Kidney capillary endothelial cell (primary cell): ENCODE measurements around the gene PATL2.
A peak's percentile ranks its signal among the peaks of the same experiment; 100 is the strongest.
"Not testable (repeated sequence)": the region's sequence is repeated elsewhere in the genome, so short reads cannot be mapped to it uniquely, and the experiment has no call there.

ENCODE experiments used
- DNase-seq: peaks from one replicate; pipeline ENCODE4 v3.0.0-alpha.2; 2018; ENCODE audit warnings: low spot score

The PATL2 gene

GRCh38 chr15:44711096-44711742, at the start of gene PATL2, which contains the start of gene B2M:
Gene PATL2 (minus strand): TSS chr15:44711323. CDS start chr15:44676490, 34,833 bp downstream.
Gene B2M (plus strand): TSS chr15:44711517. CDS start chr15:44711547, 30 bp downstream.
- peak; percentile 95 for DNase-seq

DNA sequence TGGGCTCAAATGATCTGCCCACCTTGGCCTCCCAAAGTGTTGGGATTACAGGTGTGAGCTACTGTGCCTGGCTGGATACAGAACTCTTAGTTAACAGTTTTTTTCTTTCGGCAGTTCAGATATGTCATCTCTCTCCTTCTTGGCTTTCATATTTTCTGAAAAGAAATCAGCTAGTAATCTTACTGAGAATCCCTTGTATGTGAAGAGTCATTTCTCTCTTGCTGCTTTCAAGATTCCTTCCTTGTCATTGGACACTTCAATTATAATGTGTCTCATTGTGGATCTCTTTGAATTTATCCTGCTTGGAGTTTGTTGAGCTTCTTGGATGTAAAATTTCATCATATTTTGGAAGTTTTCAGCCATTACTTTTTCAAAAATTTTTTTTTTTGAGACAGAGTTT, 42.2 kb upstream of the PATL2 start:
- no peak for DNase-seq

- DNase-seq: not testable (repeated sequence)
Observed at GRCh38 chr15:44743454-44743853, 32.3 kb upstream of the PATL2 start.

DNA sequence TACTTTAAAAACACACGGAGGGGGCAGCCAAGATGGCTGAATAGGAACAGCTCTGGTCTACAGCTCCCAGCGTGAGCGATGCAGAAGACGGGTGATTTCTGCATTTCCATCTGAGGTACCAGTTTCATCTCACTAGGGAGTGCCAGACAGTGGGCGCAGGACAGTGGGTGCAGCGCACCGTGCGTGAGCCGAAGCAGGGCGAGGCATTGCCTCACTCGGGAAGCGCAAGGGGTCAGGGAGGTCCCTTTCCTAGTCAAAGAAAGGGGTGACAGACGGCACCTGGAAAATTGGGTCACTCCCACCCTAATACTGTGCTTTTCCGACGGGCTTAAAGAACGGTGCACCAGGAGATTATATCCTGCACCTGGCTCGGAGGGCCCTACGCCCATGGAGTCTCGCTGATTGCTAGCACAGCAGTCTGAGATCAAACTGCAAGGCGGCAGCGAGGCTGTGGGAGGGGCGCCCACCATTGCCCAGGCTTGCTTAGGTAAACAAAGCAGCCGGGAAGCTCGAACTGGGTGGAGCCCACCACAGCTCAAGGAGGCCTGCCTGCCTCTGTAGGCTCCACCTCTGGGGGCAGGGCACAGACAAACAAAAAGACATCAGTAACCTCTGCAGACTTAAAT, 28.2 kb upstream of the PATL2 start:
- not testable (repeated sequence) for DNase-seq

DNA sequence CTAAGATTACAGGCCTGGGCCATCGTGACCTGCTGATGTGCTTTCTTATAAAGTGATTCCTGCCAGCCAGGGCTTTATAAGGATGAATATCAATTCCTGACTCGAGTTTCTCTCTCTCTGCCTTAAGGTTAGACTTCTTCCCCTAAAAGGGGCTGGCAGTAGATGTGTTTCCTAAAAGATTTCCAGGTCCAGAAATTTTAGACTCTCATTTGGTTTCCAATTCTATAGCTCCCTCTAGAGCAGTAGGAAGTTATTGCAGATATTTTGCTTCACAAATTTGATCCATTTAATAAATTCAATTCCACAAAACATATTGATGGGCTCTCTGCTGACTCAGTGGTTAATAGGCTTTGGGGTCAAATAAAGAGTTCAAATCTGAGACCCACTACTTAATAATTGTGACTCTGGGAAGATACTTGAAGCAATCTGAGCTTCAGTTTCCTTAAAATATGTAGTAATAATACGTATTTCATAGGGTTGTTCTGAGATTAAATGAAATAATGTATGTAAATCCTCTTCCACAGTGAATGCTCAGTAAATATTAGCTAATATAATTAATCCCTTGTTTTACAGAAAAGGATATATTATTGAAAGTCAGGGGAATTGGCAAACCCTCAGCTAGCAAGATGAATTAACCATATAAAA, 27.3 kb upstream of the PATL2 start:
- peak; percentile 29 for DNase-seq

- DNase-seq: no peak
Observed at GRCh38 chr15:44736181-44736765, 25.1 kb upstream of the PATL2 start, which contains the start of gene TRIM69. Gene TRIM69 (plus strand): TSS chr15:44736528. CDS start chr15:44736705, 177 bp downstream.

GRCh38 chr15:44735482-44736180, 24.5 kb upstream of the PATL2 start:
- DNase-seq: no peak

DNA sequence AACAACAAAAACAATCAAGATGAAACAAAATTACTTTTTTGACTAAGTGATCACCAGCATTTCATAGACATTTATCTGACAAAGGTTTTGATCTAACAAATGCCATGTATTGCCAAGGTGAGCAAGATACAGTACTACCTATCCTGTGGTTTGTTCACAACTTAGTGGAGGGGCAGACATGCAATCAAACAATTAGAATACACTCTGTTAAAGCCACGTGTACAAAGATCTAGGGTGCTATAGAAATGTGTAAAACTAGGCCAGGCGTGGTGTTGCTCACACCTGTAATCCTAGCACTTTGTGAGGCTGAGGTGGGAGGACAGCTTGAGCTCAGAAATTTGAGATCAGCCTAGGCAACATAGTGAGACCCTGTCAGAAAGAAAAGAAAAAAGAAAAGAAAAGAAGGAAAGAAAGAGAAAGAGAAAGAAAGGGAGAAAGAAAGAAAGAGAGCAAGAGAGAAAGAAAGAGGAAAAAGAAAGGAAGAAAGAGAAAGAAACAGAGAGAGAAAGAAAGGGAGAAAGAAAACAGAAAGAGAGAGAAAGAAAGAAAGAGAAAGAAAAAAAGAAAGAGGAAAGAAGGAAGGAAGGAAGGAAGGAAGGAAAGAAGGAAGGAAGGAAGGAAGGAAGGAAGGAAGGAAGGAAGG, 23.8 kb upstream of the PATL2 start:
- no peak for DNase-seq

DNA sequence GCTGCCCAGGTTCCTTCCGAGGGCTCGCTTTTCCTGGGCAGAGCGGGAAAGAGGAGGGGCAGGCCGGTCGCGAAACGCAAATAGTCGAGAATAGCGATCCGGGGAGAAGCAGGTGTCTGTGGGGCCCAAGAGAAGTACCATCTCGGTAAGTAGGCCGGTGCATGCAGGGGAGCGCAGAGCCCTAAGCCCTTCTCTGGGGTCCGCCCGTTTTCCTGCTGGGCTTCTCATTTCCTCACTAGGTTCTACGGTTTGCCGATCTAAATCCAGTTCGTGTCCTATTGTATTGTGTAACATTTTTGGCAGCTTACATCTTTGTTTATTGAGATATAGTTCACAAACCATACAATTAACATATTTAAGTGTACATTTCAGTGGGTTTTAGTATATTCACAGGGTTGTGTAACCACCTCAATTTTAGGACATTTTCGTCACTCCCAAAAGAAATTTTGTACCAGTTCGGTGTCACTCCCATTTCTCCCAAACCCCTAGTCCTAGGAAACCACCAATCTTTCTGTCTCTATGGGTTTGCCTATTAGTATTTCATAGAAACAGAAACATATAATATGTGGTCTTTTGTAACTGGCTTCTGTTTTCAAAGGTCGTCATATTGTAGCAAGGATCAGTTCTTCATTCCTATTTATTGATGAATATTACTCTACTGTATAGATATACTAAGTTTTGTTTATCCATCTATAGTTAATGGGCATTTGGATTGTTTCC, 18.4 kb upstream of the PATL2 start:
- DNase-seq: peak; percentile 17

- DNase-seq: peak; percentile 98
Observed at GRCh38 chr15:44728576-44729407, 17.7 kb upstream of the PATL2 start.

DNA sequence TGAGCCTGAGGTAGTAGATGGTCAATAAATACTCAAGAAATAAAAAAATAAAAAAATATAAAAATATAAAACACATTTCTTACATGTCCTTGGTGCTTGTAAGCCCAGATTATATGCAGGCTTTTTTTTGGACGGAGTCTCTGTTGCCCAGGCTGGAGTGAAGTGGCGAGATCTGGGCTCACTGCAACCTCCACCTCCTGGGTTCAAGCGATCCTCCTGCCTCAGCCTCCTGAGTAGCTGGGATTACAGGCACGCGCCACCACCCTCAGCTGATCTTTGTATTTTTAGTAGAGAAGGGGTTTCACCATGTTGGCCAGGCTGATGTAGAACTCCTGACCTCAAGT, 17.1 kb upstream of the PATL2 start:
- DNase-seq: not testable (repeated sequence)

DNA sequence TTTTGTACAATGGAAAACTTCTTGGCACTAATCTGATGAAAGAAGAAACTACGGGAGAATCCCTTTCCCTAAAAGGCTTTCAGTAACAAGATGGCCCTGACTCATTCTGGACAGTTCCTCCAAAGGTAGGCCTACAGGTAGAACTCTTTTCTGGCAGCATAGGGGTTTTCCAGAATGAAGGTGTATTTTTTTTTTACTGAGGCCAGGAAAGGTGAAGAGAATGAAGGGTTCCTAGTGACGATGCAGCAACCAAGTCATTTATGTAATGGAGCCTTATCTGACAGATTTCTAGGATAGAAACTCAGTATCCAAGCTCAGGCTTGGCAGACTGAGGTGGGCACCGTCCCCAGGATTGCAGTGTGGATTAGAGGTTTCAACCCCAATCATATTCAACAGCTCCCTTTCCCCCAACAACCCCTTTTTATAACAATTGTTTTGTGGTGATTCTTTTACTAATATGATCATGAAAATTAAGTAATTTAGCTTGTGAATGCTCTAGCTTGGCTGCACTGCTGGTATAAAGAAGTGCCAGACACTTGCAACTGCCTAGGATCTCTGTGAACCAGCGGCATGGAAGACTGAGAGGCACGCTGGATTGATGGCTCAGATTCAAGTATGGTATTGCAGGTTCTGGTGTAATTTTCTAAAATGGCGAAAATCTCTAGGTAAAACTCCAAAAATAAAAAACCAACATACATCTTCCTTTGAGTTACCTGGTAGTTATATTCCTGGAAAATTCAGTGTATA, 16.5 kb upstream of the PATL2 start:
- no peak for DNase-seq

GRCh38 chr15:44726568-44727484, 15.7 kb upstream of the PATL2 start:
- peak; percentile 93 for DNase-seq

DNA sequence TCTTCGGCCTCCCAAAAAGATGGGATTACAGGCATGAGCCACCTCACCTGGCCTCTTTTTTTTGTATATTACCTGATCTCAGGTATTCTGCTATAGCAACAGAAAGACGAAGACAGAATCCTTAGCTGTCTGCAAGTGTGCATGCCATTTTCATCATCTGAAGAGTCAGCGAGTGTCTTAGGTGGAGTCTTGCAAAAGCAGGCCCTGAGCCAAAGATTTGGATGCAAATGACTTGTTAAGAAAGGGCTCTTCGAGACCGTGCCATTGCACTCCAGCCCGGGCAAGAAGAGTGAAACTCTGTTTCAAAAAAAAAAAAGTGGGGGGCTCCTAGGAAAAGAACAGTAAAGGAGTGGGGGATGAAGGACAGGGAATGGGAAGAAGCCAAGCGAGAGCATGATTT, 15.0 kb upstream of the PATL2 start:
- DNase-seq: no peak

DNA sequence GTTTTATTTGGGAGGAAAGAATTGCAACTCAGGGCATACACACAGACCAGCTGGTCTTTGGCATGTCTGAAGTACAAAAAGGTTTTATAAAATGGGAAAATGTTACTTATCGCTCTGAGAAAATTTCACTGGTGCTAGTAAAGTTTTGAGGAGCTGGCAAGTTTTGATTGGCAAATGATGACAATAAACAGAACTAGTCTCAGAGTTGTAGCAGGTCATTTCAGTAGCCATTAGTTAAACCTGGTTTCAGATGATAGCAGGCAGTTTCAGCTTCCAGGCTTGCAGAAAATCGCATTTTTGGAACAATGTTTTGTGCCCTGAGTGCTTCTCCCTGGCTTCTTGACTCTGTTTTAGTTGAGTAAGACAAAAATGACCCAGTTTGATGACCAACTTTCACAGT, 10.9 kb upstream of the PATL2 start:
- no peak for DNase-seq

GRCh38 chr15:44720460-44721176, 9.5 kb upstream of the PATL2 start:
- DNase-seq: no peak

DNA sequence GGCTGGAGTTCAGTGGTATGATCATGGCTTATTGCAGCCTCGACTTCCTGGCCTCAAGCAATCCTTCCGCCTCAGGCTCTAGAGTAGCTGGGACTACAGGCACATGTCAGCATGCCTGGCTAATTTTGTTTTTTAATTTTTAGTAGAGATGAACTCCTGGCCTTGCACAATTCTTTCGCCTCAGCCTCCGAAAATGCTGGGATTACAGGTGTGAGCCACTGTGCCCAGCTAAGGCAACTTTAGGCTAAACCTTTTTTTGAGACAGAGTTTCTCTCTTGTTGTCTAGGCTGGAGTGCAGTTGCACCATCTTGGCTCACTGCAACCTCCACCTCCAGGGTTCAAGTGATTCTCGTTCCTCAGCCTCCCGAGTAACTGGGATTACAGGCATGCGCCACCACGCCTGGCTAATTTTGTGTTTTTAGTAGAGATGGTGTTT, 8.9 kb upstream of the PATL2 start:
- not testable (repeated sequence) for DNase-seq
